ENCODE data around the gene EXOC8.

EXOC8 gene

DNA sequence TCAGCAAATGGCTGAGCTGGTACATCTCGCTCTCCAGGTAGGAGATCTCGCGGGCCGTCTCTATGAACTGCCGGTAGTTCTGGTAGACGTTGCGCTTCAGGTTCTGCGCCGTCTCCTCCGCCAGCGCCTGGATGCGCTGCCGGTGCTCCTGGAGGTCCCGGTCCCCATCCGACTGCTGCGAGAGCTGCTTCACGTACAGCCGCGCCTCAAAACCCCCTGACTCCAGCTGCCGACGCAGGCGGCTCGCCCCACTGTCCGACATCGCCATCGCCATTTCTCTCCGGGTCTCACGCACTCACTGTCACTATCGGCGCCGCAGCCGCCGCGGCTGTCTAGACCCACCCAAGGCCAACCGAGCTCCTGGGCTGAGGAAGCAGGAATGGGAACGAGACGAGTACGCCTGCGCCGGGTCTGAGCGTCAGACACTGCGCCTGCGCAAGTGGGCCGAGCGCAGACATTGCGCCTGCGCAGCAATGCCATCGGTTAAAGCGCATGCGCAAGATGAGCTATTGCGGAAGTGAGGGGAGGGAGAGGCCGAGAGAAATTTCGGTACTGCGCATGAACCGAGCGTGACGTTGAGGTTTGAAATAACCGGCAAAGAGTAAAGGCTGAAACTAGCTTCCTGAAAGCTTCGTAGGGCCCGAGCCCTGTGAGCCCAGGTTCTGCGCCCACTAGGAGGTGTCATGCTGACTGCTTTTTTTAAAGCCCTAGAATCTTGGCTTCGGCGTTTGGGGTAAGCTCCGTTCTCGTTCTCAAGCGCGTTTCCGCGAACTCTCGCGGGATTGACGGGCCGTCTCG is at the start of gene EXOC8:
TSS of gene EXOC8 (minus strand) at position 381 of the 798 bp plus-strand sequence. CDS start at position 274, 107 bp downstream.
- peak; percentile 99 for DNase-seq

DNA sequence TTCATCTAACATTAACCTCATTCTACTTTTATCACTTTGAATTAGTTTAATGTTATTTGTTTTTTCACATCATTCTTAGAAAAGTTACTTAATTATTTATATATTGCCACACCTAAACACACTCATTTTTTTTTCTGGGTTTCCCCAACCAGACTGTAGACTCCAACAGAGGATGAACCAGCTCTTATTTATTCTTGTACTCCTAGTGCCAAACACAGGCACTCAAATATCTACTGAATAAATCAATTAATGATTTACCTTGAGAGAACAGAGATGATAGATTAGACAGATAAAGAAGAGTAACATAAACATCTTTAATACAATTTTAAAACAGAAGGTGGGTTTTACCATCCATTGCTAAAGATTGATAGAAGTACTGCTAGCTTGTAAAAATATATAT is 48.8 kb upstream of the EXOC8 start:
- no peak for DNase-seq

- DNase-seq: no peak
These were observed 47.7 kb upstream of the EXOC8 start for GRCh38 chr1:231385416-231385748.

DNA sequence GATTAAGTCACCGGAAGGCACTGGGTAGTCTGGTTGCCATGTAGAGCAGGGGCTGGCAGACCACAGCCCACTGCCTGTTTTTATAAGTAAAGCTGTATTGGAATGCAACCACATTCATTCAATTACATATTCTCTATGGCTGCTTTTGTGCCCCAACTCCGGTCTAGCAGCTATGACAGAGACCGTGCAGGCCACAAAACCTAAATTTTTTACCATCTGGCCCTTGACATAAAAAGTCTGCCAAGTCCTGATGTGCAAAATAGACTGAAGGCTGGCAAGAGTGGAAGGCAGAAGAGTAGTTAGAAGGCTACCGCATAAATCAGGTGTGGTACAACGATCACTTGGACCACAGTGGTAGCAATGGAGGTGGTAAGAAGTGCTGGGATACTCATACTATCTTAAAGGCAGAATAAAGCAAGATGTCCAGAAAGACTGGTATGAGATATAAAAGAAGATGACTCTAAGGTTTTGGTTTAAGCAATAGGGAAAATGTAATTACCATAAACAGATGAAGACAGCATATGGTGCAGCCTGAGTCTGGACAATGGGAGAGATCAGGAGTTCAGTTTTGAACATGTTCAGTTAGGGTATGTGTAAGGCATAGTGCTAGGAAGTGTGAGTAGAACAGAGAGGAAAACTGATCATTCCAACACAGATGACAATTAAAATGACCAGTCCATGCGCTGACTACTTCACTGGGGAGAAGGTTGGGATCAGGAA is 47.2 kb upstream of the EXOC8 start:
- DNase-seq: no peak

DNA sequence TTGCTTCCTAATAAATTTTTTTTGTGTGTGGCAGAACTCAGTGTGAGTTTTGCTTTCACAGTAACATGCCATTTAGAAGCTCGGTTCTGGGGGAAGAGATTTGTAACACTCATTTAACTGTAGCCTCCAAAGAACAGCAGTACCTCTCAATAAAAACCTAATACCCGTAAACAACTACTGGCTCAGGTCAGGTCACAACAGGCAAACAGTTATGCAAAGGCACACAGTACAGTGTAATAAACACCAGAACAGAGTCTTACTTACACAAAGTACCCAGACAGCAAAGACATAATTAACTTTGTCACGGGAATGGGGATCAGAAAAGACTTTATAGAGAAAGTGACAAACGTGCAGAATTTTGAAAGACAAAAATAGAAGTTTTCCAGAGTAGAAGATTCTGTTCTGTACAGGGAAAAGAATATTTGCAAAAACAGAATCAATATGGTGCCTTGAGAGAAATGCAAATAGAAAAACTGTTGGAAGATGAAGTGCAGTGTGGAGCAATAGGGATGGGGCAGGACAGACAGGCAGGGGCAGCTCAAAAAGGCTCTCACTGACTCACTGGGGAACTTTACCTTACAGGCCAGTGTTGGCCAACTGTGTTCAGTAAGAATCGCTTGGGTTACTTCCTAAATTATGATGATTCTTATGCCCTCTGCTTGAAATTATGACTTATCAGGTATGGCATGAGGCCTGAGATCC is 45.7 kb upstream of the EXOC8 start:
- DNase-seq: no peak

DNA sequence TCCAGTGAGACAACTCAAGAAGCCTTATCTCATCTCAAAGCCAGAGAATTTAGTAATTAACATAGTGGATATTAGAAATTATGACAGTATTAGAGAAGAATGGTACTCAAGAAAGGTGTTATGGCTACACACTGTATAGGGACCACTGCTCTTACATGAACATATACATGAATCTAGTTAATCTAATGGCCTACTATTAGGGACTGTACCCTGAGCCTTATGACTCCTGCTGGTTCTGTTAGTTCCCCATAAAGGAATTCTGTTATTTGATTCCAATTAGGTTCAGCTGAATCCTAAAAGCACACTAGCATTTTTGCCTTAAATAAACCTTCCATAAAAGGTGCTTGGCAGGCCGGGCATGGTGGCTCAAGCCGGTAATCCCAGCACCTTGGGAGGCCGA is 44.8 kb upstream of the EXOC8 start:
- DNase-seq: no peak

- DNase-seq: no peak
These were observed 44.1 kb upstream of the EXOC8 start for GRCh38 chr1:231381729-231382128.

DNA sequence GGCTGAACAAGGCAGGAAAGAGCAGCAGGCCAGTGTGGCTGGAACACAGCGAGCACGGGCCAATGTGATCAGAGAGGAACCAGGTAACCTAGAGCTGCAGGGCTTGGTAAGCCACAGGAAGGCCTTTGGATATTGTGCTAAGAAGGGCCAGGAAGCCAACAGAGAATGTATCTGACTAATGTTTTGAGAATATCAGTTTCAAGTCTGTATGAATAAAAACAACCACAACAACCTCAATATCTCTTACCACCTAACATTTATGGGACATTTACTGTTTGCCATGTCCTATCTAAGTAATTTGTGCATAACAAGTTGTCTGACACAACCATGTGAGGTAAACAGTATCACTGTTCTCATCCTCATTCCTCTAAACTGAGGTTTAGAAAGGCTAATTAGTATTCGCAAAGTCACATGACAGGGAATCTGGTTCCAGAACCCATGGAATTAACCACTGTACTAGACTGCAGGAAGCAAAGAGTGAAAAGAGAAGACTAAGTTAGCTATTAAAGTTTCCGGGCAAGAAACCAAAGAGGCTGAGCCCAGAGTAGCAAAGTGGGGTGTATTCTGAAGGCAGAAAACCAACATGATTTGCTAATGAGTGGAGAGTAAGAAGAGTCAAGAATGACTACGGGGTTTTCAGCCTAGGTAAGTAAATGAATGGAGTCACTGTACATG is 39.4 kb upstream of the EXOC8 start:
- no peak for DNase-seq

DNA sequence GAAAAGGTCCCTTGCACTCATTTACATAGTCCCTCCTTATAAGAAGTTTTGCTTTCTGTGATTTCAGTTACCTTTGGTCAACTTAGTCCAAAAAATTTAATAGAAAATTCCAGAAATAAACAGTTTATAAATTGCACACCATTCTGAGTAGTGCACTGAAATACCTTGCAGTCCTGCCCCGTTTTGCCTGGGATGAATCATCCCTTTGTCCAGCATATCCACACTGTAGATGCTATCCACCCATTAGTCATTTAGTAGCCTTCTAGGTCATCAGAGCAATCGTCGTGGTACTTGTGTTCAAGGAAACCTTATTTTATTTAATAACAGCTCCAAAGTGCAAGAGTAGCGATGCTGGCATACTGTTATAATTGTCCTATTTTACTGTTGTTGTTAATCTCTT is 38.4 kb upstream of the EXOC8 start:
- no peak for DNase-seq

- DNase-seq: no peak
These were observed 36.7 kb upstream of the EXOC8 start for GRCh38 chr1:231374394-231374793.

- DNase-seq: no peak
These were observed 34.8 kb upstream of the EXOC8 start for GRCh38 chr1:231372501-231372900.

GRCh38 chr1:231369282-231369681 is 31.6 kb upstream of the EXOC8 start:
- no peak for DNase-seq

GRCh38 chr1:231364192-231364591 is 26.5 kb upstream of the EXOC8 start:
- DNase-seq: no peak

- no peak for DNase-seq
These were observed 26.0 kb upstream of the EXOC8 start for GRCh38 chr1:231363624-231364023.

DNA sequence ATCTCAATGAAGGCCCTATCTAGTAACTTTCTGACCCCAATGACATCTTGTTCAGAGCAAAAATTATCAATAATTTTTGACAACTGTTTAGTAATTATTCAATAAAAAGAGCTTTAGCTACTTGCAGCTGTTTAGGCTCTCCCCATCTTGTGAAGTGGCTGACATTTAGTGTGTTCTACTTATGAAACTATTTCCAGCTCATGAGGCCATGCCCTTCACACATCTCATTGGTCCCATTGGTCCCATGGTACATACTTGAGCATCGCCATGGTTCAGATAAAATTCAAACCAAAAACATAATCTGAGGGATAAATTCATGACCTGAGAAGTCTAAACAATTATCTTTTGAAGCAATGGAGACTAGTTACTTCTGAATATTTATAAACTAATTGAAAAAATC is 24.7 kb upstream of the EXOC8 start:
- DNase-seq: no peak

GRCh38 chr1:231359113-231359512 is 21.5 kb upstream of the EXOC8 start:
- DNase-seq: no peak

GRCh38 chr1:231357831-231358354 is 20.2 kb upstream of the EXOC8 start:
- DNase-seq: peak; percentile 68

GRCh38 chr1:231357187-231357772 is 19.6 kb upstream of the EXOC8 start:
- no peak for DNase-seq

DNA sequence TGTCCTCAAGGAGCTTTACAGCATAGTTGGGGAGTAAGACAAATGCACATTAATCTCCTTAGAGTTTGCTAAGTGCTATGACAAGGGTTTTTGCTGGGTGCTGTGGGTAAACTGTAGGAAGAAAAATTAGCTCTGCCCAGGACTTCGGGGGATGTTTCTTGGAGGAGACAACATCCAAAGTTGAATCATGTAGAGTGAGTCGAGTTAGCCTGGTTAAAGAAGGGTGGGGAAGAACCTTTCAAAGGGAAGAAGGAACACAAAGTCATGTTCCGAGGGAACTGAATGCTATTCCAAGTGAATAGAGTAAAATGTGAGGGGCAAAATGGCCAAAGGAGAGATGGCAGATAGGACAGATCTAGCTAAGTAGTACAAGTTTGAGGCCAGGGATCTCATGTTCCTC is 17.5 kb upstream of the EXOC8 start:
- no peak for DNase-seq

DNA sequence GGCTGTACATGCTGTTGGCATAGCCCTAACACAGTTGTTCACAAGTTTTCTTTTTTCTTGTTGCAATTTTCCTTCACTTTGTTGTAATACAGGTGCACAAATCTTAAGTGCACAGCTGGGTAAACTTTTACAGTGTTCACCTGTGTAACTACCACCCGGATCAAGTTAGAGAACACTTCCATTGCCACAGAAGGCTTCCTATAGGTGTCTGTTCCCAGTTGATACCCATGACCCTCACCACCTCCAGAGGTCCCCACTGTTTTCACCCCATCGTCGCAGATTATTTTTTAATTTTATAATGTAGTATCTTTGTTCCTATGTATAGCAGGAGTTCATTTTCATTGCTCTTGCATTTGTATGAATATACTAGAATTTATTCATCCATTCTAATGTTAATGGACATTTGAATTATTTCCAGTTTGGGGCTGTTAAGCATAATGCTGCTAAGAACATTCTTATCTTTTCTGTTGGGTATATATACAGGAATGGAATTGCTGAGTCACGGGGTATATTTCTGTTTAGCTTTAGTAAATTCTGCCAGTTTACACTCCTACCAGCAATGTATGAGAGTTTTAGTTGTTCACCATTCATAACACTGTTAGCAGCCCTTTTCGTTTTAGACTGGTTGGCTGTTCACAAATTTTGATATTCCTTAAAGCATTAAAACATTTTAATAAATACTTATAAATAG is 16.8 kb upstream of the EXOC8 start:
- DNase-seq: no peak

DNA sequence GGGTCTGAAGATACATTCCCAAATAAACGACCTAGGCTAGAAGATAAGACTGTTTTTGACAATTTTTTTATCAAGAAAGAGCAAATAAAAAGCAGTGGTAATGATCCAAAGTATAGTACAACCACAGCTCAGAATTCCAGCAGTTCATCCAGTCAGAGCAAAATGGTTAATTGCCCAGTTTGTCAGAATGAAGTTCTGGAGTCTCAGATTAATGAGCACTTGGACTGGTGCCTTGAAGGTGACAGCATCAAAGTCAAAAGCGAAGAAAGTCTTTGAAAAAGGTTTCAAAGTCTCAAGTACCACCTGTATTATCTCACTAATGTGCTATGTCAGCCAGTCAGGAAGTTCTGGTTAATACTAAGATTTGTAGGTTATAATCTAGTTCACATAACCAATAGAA is 15.4 kb upstream of the EXOC8 start:
- DNase-seq: no peak

- no peak for DNase-seq
These were observed 14.2 kb upstream of the EXOC8 start for GRCh38 chr1:231351816-231352215.

Measured in activated effector memory CD4-positive, alpha-beta T cell treated with anti-CD3 and anti-CD28 coated beads, Interleukin-2, amount 50 U/mL, for 16 hours (primary cell).